ENCODE results near the gene IGFLR1.

- TF ChIP-seq GATA3 (IDR thresholded peaks at IDR 0.05; ENCODE audit: low read depth, low read length), result no peak
- no peak for TF ChIP-seq GATA2 (IDR thresholded peaks at IDR 0.05; ENCODE audit: low read depth, low read length)
Measured at GRCh38 chr19:35752746-35753350, 10.6 kb upstream of the IGFLR1 start.
